HCT116 (cell line): Measurements from ENCODE around the gene CXCL1. TPM values are rescaled to one million over a fixed set of nuclear protein-coding genes. Genes with fewer than 3 reads are reported as not detected.

Source experiments
- ATAC-seq: fragments of 200-7000 bp; cut with Tn5 transposase; 2 replicates; pipeline ENCODE4 v1.9.1; 2020; ENCODE audit warnings: mild to moderate bottlenecking, moderate library complexity
- BruUV-seq: library from RNA; stranded (reverse); fragments of 400-500 nt; replicated peaks from 2 replicates; lab custom pipeline; 2021; lab: Mats Ljungman, UMichigan
- CTCF ChIA-PET: fragments of 300-600 bp; sonication (Branson Sonifier 250); formaldehyde crosslinking; loops from one replicate; lab custom pipeline; 2021; ENCODE audit warnings: antibody characterized with exemption; lab: Charles Lee
- POLR2A ChIA-PET: fragments of 300-600, 350-600 bp; sonication (Branson Sonifier 250); formaldehyde crosslinking; loops from one replicate; lab custom pipeline; 2021; ENCODE audit warnings: antibody characterized with exemption; lab: Charles Lee
- RAD21 ChIA-PET, 2 experiments: fragments of 300-600 bp; sonication (Branson Sonifier 250); formaldehyde crosslinking; loops; one replicate each; lab custom pipeline; 2023; ENCODE audit warnings: low total read pairs in 2 of 2; ENCODE audit not compliant: uncharacterized antibody in 2 of 2, unreplicated experiment in 2 of 2, low non-redundant PET in 1 of 2; lab: Charles Lee
- DNase-seq: peaks from one replicate; pipeline ENCODE4 v3.0.0-alpha.2; 2010; ENCODE audit warnings: low read depth, low spot score
- H2AFZ ChIP-seq: fragments of 200-600 bp; shearing (Covaris generic), sonication (generic); 2 replicates; pipeline ENCODE4 v1.6.1; 2017; ENCODE audit warnings: low read depth, mixed run types, mixed read lengths, antibody characterized with exemption, low read length; ENCODE audit not compliant: poor library complexity, severe bottlenecking
- H3K27ac ChIP-seq: 2 replicates; pipeline ENCODE4 v1.5.1; 2012; ENCODE audit warnings: low read depth, low read length
- H3K27me3 ChIP-seq: fragments of 200-600 bp; sonication (generic); 2 replicates; pipeline ENCODE4 v1.6.1; 2016; ENCODE audit warnings: mixed run types, low read length, mixed read lengths; ENCODE audit not compliant: insufficient read depth
- H3K36me3 ChIP-seq, 2 experiments: fragments of 200-500 bp in 1 of 2; fragments of 200-600 bp in 1 of 2; sonication (Bioruptor generic) in 1 of 2; sonication (generic) in 1 of 2; 2 replicates each; pipeline versions ENCODE4 v1.5.1 to v1.6.1; 2014 to 2016; ENCODE audit warnings: low read length in 2 of 2, inconsistent platforms in 1 of 2, mixed read lengths in 1 of 2, mixed run types in 1 of 2; ENCODE audit not compliant: insufficient read depth in 2 of 2, control insufficient read depth in 1 of 2
- H3K4me1 ChIP-seq, 2 experiments: fragments of 200-600 bp in 1 of 2; sonication (generic) in 1 of 2; 2 replicates each; pipeline versions ENCODE4 v1.5.1 to v1.6.1; 2012 to 2017; ENCODE audit warnings: low read length in 2 of 2, inconsistent platforms in 1 of 2, mild to moderate bottlenecking in 1 of 2, mixed read lengths in 1 of 2, mixed run types in 1 of 2, moderate library complexity in 1 of 2; ENCODE audit not compliant: insufficient read depth in 2 of 2, control insufficient read depth in 1 of 2
- H3K4me2 ChIP-seq: fragments of 200-600 bp; sonication (generic); 2 replicates; pipeline ENCODE4 v1.6.1; 2017; ENCODE audit warnings: mixed run types, low read length, mixed read lengths
- H3K4me3 ChIP-seq, 2 experiments: fragments of 200-600 bp in 1 of 2; sonication (generic) in 1 of 2; replicated peaks in 1 of 2; 2 replicates each; pipeline ENCODE4 v1.5.1; 2011 to 2016; ENCODE audit warnings: low read length in 2 of 2, control low read depth in 1 of 2, low read depth in 1 of 2, mild to moderate bottlenecking in 1 of 2, mixed read lengths in 1 of 2, mixed run types in 1 of 2
- H3K79me2 ChIP-seq: fragments of 200-600 bp; sonication (generic); 2 replicates; pipeline ENCODE4 v1.6.1; 2017; ENCODE audit warnings: mild to moderate bottlenecking, mixed run types, low read length, moderate library complexity, mixed read lengths; ENCODE audit not compliant: insufficient read depth
- H3K9ac ChIP-seq: fragments of 200-600 bp; sonication (generic); 2 replicates; pipeline ENCODE4 v1.6.1; 2016; ENCODE audit warnings: low read length, mixed read lengths
- H3K9me2 ChIP-seq: fragments of 200-600 bp; sonication (generic), shearing (Covaris generic); 2 replicates; pipeline ENCODE4 v1.6.1; 2017; ENCODE audit warnings: mixed run types, mild to moderate bottlenecking, moderate library complexity; ENCODE audit not compliant: insufficient read depth
- H3K9me3 ChIP-seq, 2 experiments: fragments of 200-500 bp in 1 of 2; fragments of 200-600 bp in 1 of 2; sonication (Bioruptor generic) in 1 of 2; sonication (generic) in 1 of 2; 2 replicates each; pipeline ENCODE4 v1.6.1; 2014 to 2017; ENCODE audit warnings: low read length in 2 of 2, mixed read lengths in 2 of 2, inconsistent platforms in 1 of 2, low read depth in 1 of 2, mild to moderate bottlenecking in 1 of 2, mixed run types in 1 of 2, moderate library complexity in 1 of 2; ENCODE audit not compliant: control insufficient read depth in 1 of 2, insufficient read depth in 1 of 2
- H4K20me1 ChIP-seq: fragments of 200-600 bp; sonication (generic), shearing (Covaris generic); 2 replicates; pipeline ENCODE4 v1.6.1; 2017; ENCODE audit warnings: mixed run types, mild to moderate bottlenecking, moderate library complexity; ENCODE audit not compliant: insufficient read depth
- ATF3 ChIP-seq: IDR thresholded peaks from 2 replicates; pipeline ENCODE4 v1.6.1; 2012
- CTCF ChIP-seq, 3 experiments: fragments of 200-600 bp in 1 of 3; sonication (generic) in 1 of 3; IDR thresholded peaks in 2 of 3; conservative IDR thresholded peaks in 1 of 3; 2 replicates each; pipeline ENCODE4 v1.5.1; 2012 to 2017; ENCODE audit warnings: low read depth in 2 of 3, low read length in 2 of 3, antibody characterized with exemption in 1 of 3, borderline replicate concordance in 1 of 3, control low read depth in 1 of 3, mild to moderate bottlenecking in 1 of 3, mixed read lengths in 1 of 3, mixed run types in 1 of 3, moderate library complexity in 1 of 3; ENCODE audit not compliant: insufficient read depth in 1 of 3
- EGR1 ChIP-seq: IDR thresholded peaks from 2 replicates; pipeline ENCODE4 v1.6.1; 2012; ENCODE audit warnings: low read depth
- EZH2 ChIP-seq: fragments of 200-600 bp; sonication (generic); IDR thresholded peaks from 2 replicates; pipeline ENCODE4 v1.6.1; 2017; ENCODE audit warnings: antibody characterized with exemption, mixed run types
- EZH2phosphoT487 ChIP-seq: fragments of 200-600 bp; IDR thresholded peaks from 2 replicates; pipeline ENCODE4 v1.6.1; 2018; ENCODE audit warnings: antibody characterized with exemption, borderline replicate concordance
- FOSL1 ChIP-seq: IDR thresholded peaks from 2 replicates; pipeline ENCODE4 v1.6.1; 2012; ENCODE audit warnings: low read depth
- MAX ChIP-seq: IDR thresholded peaks from 2 replicates; pipeline ENCODE4 v1.6.1; 2012
- POLR2A ChIP-seq: IDR thresholded peaks from 2 replicates; pipeline ENCODE4 v1.7.0; 2011; ENCODE audit warnings: borderline replicate concordance; ENCODE audit not compliant: insufficient read depth, insufficient read length; ENCODE audit errors: extremely low read depth
- POLR2AphosphoS5 ChIP-seq: IDR thresholded peaks from 2 replicates; pipeline ENCODE4 v1.6.1; 2011; ENCODE audit warnings: mild to moderate bottlenecking, low read depth, low read length, moderate library complexity
- RAD21 ChIP-seq: IDR thresholded peaks from 2 replicates; pipeline ENCODE4 v1.6.1; 2012; ENCODE audit warnings: low read depth, mild to moderate bottlenecking
- REST ChIP-seq: IDR thresholded peaks from 2 replicates; pipeline ENCODE4 v1.6.1; 2012; ENCODE audit warnings: low read depth
- SRF ChIP-seq: IDR thresholded peaks from 2 replicates; pipeline ENCODE4 v1.6.1; 2012; ENCODE audit warnings: low read depth
- TCF7L2 ChIP-seq: IDR thresholded peaks from 2 replicates; pipeline ENCODE4 v1.7.0; 2011; ENCODE audit warnings: borderline replicate concordance, inconsistent platforms; ENCODE audit not compliant: insufficient read depth, insufficient read length; ENCODE audit errors: extremely low read depth
- YY1 ChIP-seq: IDR thresholded peaks from 2 replicates; pipeline ENCODE4 v1.6.1; 2011; ENCODE audit warnings: low read length, low read depth, moderate library complexity, mild to moderate bottlenecking; ENCODE audit not compliant: insufficient replicate concordance; ENCODE audit errors: extremely low read depth
- ZBTB33 ChIP-seq: IDR thresholded peaks from 2 replicates; pipeline ENCODE4 v1.6.1; 2011; ENCODE audit warnings: mild to moderate bottlenecking, low read length, moderate library complexity; ENCODE audit not compliant: insufficient replicate concordance; ENCODE audit errors: extremely low read depth
- intact Hi-C: fragments of 100-400 bp; cut with micrococcal nuclease; formaldehyde crosslinking; loops from 2 replicates; pipeline ENCODE4 v1.10.0; 2022
- total RNA-seq: library from RNA; stranded (reverse); gene quantifications from one replicate; pipeline ENCODE4 v1.2.1, GENCODE V29; 2021; ENCODE audit not compliant: unreplicated experiment

The CXCL1 gene
- total RNA-seq, 1 experiment from 2014 or later: 2.5 TPM

GRCh38 chr4:73852771-73853170, 16.4 kb upstream of the CXCL1 start:
- intact Hi-C loops: no loop called here
- Histone ChIP-seq H3K4me1 (no peaks in the 10 kb centered on the region), H3K9ac (no peak overlapping the region), H4K20me1 (no peaks in the 10 kb centered on the region), H3K4me2 (no peak overlapping the region), H3K79me2 (no peaks in the 10 kb centered on the region), H3K9me2 (no peaks in the 10 kb centered on the region), H3K36me3 (no peaks in the 10 kb centered on the region), H3K27me3 (no peaks in the 10 kb centered on the region), H3K4me3 (no peak overlapping the region), H2AFZ (no peak overlapping the region), H3K9me3 (no peaks in the 10 kb centered on the region), H3K27ac (no peak overlapping the region)
- DNase-seq: no peak
- no peak for TF ChIP-seq POLR2A
- TF ChIP-seq EGR1: no peak
- TF ChIP-seq FOSL1: no peak
- TF ChIP-seq EZH2phosphoT487: no peak
- TF ChIP-seq POLR2AphosphoS5: no peak
- no peak for TF ChIP-seq EZH2
- no peak for TF ChIP-seq REST
- no peak for TF ChIP-seq MAX
- TF ChIP-seq YY1: no peak
- TF ChIP-seq CTCF (IDR thresholded peaks at IDR 0.05 in 2 of 3, conservative IDR thresholded peaks at IDR 0.05 in 1 of 3; ENCODE audit: borderline replicate concordance in 1 of 3, insufficient read depth in 1 of 3, low read depth in 2 of 3, low read length in 2 of 3): no peak
- no peak for TF ChIP-seq RAD21
- TF ChIP-seq SRF: no peak
- TF ChIP-seq ZBTB33: no peak
- no peak for TF ChIP-seq TCF7L2
- TF ChIP-seq ATF3: no peak
- ChIA-PET CTCF (no interaction called here), RAD21 (no interaction called here), POLR2A (no interaction called here)
- no TSS peak for BruUV-seq
- no peak for ATAC-seq
